Panc1 (cell line): Measurements from ENCODE around the gene TSPAN15.

Source experiments
- POLR2AphosphoS5 ChIP-seq: IDR thresholded peaks from 2 replicates; pipeline ENCODE4 v1.6.1; 2012; ENCODE audit warnings: mild to moderate bottlenecking, low read depth, low read length, moderate library complexity
- TF ChIP-seq, protein P1 (sequence below): fragments of 450-650 bp; IDR thresholded peaks from 2 replicates; pipeline ENCODE4 v1.5.1; 2017; ENCODE audit warnings: mild to moderate bottlenecking

DNA sequence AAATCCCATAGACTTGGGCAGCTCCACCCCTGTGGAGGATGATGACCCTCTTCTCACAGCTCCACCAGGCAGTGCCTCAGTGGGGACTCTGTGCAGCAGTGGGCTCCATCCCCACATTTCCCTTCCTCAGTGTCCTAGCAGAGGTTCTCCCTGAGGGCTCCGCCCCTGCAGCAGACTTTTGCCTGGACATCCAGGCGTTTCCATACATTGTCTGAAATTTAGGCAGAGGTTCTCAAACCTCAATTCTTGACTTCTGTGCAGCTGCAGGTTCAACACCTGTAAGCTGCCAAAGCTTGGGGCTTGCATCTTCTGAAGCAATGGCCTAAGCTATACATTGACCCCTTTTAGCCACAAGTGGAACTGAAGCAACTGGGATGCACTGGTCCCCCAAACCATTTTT, 90.2 kb downstream of the TSPAN15 start:
- TF ChIP-seq, protein P1, sequence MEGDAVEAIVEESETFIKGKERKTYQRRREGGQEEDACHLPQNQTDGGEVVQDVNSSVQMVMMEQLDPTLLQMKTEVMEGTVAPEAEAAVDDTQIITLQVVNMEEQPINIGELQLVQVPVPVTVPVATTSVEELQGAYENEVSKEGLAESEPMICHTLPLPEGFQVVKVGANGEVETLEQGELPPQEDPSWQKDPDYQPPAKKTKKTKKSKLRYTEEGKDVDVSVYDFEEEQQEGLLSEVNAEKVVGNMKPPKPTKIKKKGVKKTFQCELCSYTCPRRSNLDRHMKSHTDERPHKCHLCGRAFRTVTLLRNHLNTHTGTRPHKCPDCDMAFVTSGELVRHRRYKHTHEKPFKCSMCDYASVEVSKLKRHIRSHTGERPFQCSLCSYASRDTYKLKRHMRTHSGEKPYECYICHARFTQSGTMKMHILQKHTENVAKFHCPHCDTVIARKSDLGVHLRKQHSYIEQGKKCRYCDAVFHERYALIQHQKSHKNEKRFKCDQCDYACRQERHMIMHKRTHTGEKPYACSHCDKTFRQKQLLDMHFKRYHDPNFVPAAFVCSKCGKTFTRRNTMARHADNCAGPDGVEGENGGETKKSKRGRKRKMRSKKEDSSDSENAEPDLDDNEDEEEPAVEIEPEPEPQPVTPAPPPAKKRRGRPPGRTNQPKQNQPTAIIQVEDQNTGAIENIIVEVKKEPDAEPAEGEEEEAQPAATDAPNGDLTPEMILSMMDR = no peak
- no peak for TF ChIP-seq POLR2AphosphoS5
